ENCODE measurements around the gene KATNBL1.
"Not testable (repeated sequence)": the region's sequence is repeated elsewhere in the genome, so short reads cannot be mapped to it uniquely, and the experiment has no call there.

DNA sequence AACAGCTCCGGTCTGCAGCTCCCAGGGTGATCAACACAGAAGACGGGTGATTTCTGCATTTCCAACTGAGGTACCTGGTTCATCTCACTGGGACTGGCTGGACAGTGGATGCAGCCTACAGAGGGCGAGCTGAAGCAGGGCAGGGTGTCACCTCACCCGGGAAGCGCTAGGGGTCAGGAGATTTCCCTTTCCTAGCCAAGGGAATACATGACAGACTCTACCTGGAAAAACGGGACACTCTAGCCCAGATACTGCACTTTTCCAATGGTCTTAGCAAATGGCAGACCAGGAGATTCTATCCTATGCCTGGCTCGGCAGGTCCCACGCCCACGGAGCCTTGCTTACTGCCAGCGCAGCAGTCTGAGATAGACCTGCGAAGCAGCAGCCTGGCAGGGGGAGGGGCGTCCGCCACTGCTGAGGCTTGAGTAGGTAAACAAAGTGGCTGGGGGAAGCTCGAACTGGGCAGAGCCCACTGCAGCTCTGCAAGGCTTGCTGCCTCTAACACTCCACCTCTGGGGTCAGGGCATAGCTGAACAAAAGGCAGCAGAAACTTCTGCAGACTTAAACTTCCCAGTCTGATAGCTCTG lies 43.8 kb downstream of the KATNBL1 start:
- TF ChIP-seq SIN3A (IDR thresholded peaks at IDR 0.05; ENCODE audit: borderline replicate concordance, low read depth, low read length); TAF1 (IDR thresholded peaks at IDR 0.05; ENCODE audit: borderline replicate concordance, low read depth, low read length); NFIC (IDR thresholded peaks at IDR 0.05; ENCODE audit: borderline replicate concordance): not testable (repeated sequence)
- TF ChIP-seq, protein P1, sequence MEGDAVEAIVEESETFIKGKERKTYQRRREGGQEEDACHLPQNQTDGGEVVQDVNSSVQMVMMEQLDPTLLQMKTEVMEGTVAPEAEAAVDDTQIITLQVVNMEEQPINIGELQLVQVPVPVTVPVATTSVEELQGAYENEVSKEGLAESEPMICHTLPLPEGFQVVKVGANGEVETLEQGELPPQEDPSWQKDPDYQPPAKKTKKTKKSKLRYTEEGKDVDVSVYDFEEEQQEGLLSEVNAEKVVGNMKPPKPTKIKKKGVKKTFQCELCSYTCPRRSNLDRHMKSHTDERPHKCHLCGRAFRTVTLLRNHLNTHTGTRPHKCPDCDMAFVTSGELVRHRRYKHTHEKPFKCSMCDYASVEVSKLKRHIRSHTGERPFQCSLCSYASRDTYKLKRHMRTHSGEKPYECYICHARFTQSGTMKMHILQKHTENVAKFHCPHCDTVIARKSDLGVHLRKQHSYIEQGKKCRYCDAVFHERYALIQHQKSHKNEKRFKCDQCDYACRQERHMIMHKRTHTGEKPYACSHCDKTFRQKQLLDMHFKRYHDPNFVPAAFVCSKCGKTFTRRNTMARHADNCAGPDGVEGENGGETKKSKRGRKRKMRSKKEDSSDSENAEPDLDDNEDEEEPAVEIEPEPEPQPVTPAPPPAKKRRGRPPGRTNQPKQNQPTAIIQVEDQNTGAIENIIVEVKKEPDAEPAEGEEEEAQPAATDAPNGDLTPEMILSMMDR (IDR thresholded peaks at IDR 0.05) = not testable (repeated sequence)
